Stromal cell of bone marrow (primary cell): ENCODE data around the gene SLC25A39.
A peak's percentile ranks its signal among the peaks of the same experiment; 100 is the strongest.
"Not testable (repeated sequence)": the region's sequence is repeated elsewhere in the genome, so short reads cannot be mapped to it uniquely, and the experiment has no call there.

Experiments
- DNase-seq: peaks from one replicate; pipeline ENCODE4 v3.0.0-alpha.2; 2012; ENCODE audit warnings: low read depth

The SLC25A39 gene

DNA sequence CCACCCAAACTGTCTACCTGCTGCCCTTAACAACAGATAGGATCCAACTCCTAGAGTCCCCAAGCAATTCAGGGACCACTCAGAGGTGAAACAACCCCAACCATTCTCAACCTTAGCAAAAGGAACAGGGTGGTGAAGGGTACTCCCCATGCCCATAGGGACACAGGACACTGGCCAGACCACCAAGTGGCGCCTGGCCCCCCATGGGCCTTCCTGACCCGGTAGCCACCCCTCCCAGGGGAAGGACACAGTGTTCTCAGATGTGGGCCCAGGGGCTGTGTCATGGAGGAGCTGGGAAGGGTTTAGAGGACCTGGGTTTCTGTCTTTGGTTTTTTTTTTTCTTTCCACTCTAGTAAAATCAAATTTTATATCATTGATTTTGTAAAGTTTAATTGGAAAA, 9.7 kb upstream of the SLC25A39 start:
- DNase-seq: no peak

DNA sequence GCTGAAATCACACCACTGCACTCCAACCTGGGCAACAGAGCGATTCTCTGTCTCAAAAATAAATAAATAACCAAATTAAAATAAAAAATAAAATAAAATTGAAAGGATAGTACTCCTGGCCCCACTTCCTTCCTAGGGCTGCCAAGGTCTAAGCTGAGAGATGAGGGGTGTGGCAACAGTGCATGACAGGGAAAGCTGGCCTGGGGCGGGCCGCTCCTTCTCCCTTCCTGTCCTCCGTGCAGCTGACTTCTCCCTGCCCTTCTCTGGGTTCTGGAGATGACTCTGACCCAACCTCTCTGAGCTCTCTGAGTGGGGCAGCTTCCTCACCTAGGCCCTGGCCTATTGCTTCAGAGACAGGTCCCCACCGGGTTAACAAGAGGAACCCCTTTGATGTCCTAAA, 8.7 kb upstream of the SLC25A39 start:
- no peak for DNase-seq

DNA sequence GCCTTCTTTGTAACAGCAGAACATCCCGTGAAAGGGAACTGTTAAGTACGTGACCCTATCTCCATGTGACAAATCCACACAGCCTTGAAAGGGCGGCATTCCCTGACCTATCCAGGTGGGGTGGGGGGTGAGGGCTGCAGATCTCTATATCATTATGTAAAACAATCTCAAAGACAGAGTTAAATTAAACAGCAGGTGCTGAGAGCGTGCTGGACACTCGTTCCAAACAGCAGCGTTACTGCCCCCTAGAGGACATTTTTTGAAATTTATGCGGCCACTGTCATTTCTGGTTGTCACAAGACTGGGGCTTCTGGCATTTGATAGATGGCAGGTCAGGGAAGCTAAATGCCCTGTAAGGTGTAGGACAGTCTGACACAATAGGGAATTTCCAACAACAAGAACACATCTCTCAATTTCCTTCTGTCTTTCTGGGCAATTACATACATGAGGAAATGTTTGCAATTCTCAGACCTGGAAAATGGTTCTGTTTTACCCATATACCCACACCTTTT, 6.7 kb upstream of the SLC25A39 start:
- no peak for DNase-seq

DNA sequence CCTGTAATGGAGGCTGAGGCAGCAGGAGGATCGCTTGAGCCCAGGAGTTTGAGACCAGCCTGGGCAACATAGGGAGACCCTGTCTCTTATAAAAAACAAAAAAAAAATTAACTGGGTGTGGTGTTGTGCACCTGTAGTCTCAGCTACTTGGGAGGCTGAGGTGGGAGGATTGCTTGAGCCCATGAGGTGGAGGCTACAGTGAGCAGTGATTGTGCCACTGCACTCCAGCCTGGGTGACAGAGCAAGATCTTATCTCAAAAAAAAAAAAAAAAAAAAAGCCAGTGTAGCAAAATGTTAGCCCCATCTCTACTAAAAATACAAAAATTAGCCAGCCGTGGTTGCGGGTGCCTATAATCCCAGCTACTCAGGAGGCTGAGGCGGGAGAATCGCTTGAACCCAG, 5.6 kb upstream of the SLC25A39 start:
- not testable (repeated sequence) for DNase-seq

DNA sequence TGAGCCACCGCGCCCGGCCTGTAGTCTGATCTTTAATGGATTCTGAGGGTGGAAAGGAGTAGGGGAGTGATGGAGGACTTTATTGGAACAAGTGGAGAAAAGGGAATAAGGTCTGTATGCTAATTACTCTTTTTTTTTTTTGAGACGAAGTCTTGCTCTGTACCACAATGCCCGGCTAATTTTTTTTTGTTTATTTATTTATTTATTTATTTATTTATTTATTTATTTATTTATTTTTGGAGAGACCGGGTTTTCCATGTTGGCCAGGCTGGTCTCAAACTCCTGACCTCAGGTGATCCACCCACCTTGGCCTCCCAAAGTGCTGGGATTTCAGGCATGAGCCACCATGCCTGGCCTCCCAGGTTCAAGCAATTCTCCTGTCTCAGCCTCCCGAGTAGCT, 4.9 kb upstream of the SLC25A39 start:
- DNase-seq: not testable (repeated sequence)

DNA sequence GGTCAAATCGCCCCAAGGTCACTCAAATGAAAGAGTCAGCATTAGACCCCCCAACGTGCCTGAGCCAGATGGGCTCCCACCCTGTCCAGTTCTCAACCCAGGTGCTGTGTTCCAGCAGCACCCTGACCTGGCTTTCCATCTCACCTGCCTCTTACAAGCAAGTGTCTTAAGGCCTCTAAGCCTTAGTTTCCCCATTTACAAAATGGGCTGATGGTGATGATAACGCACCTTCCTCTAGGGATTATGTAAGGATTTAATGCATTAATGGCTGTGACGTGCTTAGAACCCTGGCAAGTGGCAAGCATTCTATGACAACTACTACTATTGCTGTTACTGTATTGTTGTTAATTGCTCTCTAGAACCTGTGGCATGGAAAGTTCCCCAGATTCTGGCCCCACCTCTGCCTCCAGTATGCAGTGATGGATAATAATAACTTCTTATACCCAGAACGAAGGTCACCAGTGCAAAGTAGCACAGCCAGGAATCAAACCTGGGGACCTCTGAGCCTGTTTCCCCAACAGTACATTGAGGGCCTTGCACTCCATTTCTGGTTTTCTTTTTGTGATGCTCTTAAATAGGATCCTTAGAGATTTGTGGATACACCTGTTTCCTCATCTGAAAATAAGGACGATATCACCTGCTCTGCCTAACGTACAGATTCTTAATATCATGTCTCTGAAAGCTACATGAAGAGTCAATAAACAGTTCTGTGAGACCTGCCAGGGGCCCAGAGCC, 3.3 kb upstream of the SLC25A39 start:
- DNase-seq: no peak

DNA sequence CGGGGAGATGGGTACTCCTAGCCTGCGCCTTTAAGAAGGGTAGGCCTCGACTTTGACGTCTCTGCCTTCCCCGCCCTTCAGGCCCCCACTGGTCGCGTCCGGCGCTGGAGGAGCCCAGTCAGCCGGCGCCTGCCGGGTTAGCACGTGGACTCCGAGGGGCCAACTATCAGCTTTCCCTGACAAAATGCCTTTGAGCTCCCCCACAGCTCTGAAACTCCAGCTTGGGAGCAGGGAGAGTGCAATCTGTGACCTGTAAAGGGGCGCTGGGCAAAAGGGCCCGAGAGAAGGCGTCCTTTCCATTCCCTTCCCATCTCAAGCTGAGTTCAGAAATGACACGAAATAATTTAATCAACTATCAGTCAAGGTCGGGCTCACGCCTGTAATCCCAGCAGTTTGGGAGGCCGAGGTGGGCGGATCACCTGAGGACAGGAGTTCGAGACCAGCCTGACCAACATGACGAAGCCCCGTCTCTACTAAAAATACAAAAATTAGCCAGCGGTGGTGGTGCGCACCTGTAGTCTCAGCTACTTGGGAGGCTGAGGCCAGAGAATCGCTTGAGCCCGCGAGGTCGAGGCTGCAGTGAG, 2.3 kb upstream of the SLC25A39 start:
- DNase-seq: peak; percentile 96

DNA sequence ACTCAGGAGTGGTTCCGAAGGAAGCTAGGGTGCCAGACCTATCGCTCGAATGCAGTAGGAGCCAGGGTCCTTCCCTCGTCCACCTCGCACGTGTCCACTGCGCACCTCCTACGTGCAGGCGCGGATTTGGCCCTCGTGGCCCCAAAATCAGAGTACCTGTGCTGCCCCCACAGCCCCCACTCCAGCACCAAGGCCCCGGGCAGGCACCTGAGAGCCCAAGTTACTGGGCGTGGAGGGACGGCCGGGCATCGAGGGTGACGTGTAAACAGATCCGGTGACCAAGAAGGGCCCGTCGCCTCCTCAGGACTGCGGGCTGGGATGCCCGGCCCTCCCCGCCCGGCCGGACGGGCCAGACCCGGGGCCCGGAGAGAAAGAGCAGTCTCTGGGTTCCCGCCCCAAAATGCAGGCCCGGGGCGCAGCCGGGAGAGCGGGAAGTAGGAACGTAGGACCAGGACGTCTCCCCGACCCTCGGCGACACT, 492 bp downstream of the SLC25A39 start:
- no peak for DNase-seq

DNA sequence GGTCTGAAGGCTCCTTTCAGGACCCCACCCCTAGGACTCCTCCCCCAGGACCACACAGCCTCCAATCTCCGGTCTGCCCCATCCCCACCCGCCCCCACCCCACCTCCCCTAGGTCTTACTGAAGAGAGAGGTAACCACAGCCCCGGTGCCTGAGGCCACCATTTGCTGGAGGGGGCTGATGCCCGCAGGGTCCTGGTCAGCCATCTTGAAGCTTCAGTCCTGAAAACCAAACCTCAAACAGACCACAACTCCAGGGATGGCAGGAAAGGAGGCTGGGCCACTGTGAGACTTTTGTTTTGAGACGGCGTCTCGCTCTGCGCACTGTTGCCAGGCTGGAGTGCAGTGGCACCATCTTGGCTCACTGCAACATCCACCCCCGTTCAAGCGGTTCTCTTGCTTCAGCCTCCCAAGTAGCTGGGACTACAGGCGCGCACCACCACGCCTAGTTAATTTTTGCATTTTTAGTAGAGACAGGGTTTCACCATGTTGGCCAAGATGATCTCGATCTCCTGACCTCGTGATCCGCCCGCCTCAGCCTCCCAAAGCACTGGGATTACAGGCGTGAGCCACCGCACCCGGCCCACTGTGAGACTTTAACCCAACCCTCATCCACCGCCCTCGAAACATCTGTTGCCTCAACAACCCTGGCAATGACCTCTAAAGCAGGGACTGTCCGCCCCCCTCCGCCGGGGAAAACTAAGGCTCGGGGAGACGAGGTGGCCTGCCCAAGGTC, 1.1 kb downstream of the SLC25A39 start:
- no peak for DNase-seq

DNA sequence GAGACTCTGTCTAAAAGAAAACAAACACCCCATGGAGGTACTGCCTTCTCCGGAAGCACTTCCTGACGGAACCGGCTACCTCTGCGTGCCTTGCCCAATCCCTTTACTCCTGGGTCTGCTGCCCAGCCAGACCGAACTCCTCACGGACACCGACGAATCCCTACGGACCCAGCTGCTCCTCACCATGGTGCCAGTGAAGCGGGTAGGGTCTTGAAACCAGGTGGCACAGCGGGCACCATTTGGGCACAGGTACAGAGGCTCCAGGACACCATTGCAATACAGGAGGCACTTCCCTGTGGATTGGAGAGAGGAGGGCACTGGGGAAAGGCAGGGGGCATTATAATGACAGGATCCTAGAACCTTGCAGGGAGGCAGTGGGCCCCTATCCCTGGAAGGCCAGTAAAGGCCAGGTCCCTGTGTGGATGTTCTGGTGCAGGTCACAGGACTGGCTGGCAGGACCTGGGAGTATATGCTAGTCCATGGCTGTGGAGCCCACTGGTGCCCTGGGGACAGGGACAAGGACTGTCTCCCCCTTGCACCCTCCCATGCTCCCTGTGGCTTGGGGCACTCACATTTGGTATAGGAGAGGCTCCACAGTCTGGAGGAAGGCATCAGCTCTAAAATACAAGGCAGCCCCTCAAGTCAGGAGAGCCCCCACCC, 2.3 kb downstream of the SLC25A39 start:
- DNase-seq: no peak

DNA sequence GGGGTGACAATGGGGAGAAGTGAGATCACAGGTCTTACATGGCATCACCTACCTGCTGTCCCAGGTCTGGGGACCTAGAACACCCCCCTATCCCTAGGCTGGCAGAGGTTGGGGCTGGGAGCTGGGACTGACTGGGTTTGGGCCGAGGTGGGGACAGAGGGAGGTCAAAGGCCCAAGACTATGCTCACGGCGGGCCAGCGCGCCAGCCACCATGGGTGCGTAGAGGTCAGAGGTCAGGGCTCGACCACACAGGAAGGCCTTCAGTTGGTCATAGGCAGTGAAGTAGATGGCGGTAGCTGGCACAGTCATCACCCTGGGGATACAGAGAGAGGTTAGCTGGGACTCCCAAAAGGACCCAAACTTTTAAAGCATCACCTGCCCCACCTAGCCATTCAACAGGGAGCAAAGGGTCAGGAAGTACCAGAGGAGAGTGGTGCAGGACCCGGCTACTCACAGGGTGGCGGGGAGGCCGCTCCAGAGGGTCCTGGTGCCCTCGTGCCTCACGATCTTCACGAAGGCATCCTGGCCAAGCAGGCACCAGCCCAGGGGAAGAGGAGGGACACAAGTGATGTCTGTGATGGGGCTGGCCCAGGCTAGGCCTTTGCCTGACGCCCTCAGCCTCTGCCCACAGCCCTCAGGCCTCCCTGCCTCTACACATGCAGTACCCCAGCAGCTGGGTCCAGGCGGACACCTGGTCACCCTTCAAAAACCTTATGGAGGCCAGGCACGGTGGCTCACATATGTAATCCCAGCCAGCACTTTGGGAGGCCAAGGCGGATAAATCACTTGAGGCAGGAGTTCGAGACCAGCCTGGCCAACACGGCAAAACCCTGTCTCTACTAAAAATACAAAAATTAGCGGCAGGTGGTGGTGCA, 3.1 kb downstream of the SLC25A39 start:
- no peak for DNase-seq

DNA sequence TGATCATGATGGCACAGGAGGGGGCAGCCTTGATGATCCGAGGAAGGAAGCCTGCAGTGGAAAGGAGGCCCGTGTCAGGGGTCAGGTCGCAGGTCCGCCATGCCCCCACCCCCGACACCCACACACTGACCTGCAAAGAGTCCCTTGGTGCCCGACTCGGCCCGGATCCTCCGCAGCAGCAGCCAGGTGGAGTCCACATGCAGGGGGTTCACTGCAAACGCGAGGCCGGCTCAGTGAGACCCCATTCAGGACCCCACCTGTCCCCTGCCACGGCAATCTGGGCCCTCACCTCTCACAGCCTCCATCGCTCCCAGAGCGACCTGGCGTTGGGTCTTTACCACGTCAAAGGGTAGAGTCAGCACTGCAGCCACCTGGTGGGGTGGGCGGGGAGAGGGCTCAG, 4.6 kb downstream of the SLC25A39 start:
- no peak for DNase-seq

DNA sequence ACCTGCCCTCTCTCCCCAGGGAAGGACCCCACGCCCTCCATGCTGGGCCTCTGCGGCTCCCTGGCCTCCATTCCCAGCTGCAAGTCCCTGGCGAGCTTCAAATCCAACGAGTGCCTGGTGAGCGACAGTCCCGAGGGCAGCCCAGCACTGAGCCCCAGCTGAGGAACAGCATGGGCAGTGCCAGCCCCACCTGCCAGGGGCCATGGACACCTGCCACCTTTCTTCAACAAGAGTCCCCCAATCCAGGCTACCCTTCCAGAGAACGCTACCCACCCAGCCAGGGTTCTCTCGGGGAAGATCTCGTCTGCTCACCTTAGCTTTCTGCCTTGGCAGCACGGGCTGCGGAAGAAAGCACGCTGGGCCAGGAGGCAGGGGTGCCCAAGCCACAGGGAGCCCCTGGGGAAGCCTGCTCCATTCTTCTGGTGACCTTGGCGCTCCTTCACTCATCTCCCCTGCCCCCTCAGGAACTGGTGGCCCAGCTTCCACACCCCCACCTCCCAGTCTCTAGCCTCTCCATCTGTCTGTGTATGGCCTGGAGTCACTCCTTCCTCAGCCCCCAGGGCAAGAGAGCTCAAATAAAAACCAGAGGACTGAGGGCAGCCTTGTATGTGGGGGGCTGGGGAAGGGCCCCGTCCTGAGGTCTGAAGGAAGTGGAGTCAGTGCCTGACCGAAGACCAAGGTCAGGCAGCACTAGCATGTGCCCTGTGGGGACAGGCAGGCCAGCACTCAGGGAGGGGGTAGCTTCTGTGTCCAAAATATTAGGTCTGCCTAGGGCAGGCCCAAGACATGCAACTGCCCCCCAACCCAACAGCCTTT, 6.3 kb downstream of the SLC25A39 start:
- DNase-seq: no peak

DNA sequence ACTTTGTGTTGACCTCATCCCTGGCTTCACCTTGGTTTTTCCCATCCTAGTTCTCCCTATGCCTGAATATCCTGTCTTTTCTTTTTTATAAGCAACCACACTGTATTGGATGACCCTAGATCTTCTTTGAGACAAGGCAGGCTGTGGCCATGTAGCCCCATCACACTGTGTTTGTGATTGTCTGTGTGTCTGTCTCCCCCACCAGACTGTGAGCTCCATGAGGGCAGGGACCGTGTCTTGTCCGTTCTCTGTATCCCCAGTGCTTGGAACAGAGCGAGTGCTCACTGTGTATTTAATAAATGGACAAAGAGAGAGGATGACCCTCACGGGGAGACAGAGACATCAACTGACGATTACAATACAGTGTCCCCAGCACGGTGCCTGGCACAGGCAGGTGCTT, 7.1 kb downstream of the SLC25A39 start:
- DNase-seq: no peak

DNA sequence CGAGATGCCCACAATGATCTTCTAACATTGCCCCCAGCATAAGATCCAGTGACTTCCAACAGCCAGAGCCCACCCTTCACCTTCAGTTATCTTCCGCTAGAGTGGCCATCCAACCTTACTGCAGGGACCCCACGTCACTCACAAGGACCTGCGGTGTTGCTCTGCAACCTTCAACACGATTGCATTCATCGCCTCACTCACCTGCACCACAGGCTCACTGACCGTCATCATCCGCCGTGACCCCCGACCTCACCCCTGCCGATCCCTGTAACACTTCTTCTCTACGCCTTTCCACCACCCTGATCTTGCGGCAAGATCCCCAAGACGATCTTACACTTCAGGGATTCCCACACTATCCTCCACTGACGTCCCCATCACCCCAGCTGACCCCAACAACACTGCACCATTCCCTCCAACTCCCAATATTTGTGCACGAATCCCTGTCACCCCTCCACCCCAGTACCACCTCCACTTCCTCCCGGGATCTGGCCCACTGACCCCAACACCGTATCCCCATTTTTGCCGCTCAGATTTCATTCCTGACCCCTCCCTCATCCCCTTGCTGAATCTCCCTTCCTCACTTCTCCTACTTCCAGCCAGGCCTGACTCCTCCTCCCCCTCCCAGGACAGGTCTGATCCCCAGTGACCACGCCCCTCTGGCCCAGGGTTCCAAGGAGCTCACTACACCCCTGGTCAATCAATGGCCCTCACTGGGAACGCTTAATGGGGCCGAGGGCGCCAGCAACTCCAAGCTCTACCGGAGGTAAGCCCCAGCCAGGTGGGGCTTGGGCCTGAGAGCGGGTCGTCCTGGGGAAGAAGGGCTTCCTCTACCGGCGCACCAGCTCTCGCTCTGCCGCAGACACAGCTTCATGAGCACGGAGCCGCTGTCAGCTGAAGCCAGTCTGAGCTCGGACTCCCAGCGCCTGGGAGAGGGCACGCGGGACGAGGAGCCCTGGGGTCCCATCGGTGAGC, 8.6 kb downstream of the SLC25A39 start:
- DNase-seq: no peak

DNA sequence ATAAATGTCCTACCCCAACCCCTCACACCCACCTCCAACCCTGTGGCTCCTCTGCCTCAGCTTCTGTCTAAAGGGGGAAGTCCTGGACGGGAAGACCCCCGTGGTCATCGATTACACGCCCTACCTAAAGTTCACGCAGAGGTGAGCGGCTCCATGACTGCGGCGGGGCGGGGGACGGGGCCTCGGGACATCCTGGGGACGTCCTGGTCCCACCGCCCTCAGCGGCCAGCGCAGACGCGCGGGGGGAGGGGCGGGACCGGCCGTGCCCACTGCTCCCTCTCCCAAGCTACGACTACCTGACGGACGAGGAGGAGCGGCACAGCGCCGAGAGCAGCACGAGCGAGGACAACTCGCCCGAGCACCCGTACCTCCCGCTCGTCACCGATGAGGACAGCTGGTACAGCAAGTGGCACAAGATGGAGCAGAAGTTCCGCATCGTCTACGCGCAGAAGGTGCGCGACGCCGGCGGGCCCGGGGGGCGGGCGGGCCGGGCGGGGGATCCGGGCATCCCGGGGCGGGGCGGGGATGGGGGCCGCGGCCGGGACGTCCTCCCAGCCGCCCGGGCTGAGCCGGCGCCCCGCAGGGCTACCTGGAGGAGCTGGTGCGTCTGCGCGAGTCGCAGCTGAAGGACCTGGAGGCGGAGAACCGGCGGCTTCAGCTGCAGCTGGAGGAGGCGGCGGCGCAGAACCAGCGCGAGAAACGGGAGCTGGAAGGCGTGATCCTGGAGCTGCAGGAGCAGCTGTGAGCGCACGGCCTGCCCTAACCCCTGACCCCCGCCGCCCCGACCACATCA, 9.6 kb downstream of the SLC25A39 start:
- DNase-seq: no peak

DNA sequence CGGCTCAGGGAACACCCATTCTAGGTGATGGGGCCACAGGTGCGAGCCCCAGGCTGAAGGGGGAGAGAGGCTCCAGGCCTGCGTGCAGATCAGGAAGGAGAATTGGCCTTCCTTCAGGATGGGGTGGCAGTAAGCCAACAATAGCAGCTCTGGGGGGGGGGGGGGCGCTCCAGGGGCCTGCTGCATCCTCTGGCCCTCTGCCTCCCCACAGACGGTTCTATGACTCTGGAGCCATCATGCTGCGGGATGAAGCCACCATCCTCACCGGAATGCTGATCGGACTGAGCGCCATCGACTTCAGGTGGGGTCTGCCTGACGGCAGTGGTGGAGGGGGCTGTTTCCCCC, 10.1 kb downstream of the SLC25A39 start:
- no peak for DNase-seq

DNA sequence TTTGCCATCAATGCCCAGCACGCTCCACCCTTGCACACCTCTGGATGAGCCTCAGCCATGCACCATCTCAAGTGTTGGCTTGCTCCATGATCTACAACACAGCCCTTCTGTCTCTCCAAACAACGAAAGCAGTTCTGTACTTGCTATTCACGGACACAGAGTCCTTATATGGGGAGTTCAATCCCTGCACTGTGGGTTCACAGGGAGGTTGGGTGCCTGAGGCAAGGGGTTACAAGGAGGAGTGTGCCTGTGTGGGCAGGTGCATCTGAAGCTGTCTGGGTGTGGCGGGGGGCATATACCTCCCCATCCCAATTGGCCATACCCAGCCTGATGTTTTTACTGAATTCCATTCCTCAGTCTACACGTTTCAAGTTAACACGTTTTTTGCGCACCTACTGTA, 10.6 kb downstream of the SLC25A39 start:
- no peak for DNase-seq
